SK-N-SH (cell line): Measurements from ENCODE around the gene LRRC49. TPM values are rescaled to one million over a fixed set of nuclear protein-coding genes. Genes with fewer than 3 reads are reported as not detected.

Source experiments
- CTCF ChIA-PET: fragments of 300-600, 350-600 bp; formaldehyde crosslinking; extraction: SDS; loops from one replicate; lab custom pipeline; 2021; lab: Yijun Ruan, JAX
- POLR2A ChIA-PET: fragments of 350-600 bp; sonication (Branson Sonifier 250); formaldehyde crosslinking; extraction: SDS; loops from one replicate; lab custom pipeline; 2020; ENCODE audit warnings: antibody characterized with exemption, inconsistent platforms; lab: Yijun Ruan, JAX
- DNase-seq: peaks from one replicate; pipeline ENCODE4 v3.0.0; 2012
- H2AFZ ChIP-seq: fragments of 200-600 bp; sonication (generic); 2 replicates; pipeline ENCODE4 v1.8.1; 2016; ENCODE audit warnings: antibody characterized with exemption, mild to moderate bottlenecking, low read depth
- H3F3A ChIP-seq: fragments of 200-600 bp; sonication (generic); replicated peaks from 2 replicates; pipeline ENCODE3; 2016; ENCODE audit warnings: antibody characterized with exemption, mild to moderate bottlenecking; ENCODE audit not compliant: insufficient read depth
- H3K27ac ChIP-seq, 2 experiments: fragments of 200-500 bp in 1 of 2; fragments of 200-600 bp in 1 of 2; sonication (Bioruptor generic) in 1 of 2; sonication (generic), shearing (Covaris generic) in 1 of 2; 2 replicates each; pipeline versions ENCODE4 v1.5.1 to v1.6.1; 2014 to 2016; ENCODE audit warnings: low read depth in 2 of 2, inconsistent platforms in 1 of 2, low read length in 1 of 2, mild to moderate bottlenecking in 1 of 2, mixed read lengths in 1 of 2
- H3K27me3 ChIP-seq: fragments of 200-600 bp; sonication (generic), shearing (Covaris generic); 2 replicates; pipeline ENCODE4 v1.6.1; 2016; ENCODE audit warnings: mixed run types; ENCODE audit not compliant: insufficient read depth
- H3K36me3 ChIP-seq, 2 experiments: fragments of 200-500 bp in 1 of 2; fragments of 200-600 bp in 1 of 2; sonication (Bioruptor generic) in 1 of 2; sonication (generic) in 1 of 2; replicated peaks in 1 of 2; 2 replicates each; pipeline versions ENCODE3 to v1.5.1; 2014 to 2016; ENCODE audit warnings: low read length in 1 of 2, mild to moderate bottlenecking in 1 of 2; ENCODE audit not compliant: insufficient read depth in 2 of 2, control insufficient read depth in 1 of 2
- H3K4me1 ChIP-seq, 2 experiments: fragments of 200-500 bp in 1 of 2; fragments of 200-600 bp in 1 of 2; sonication (Bioruptor generic) in 1 of 2; sonication (generic), shearing (Covaris generic) in 1 of 2; 2 replicates each; pipeline versions ENCODE4 v1.5.1 to v1.6.1; 2014 to 2016; ENCODE audit warnings: low read depth in 1 of 2, low read length in 1 of 2, mixed run types in 1 of 2; ENCODE audit not compliant: insufficient read depth in 2 of 2, control insufficient read depth in 1 of 2
- H3K4me2 ChIP-seq: fragments of 200-600 bp; sonication (generic), shearing (Covaris generic); 2 replicates; pipeline ENCODE4 v1.6.1; 2017; ENCODE audit warnings: mixed run types
- H3K4me3 ChIP-seq, 2 experiments: fragments of 200-500 bp in 1 of 2; fragments of 200-600 bp in 1 of 2; sonication (Bioruptor generic) in 1 of 2; sonication (generic), shearing (Covaris generic) in 1 of 2; 2 replicates each; pipeline versions ENCODE4 v1.5.1 to v1.8.1; 2014 to 2016; ENCODE audit warnings: low read depth in 2 of 2, inconsistent platforms in 1 of 2, low read length in 1 of 2, mild to moderate bottlenecking in 1 of 2, mixed read lengths in 1 of 2, moderate library complexity in 1 of 2
- H3K79me2 ChIP-seq: fragments of 200-600 bp; sonication (generic); 2 replicates; pipeline ENCODE4 v1.8.1; 2017; ENCODE audit warnings: mild to moderate bottlenecking; ENCODE audit not compliant: insufficient read depth
- H3K9ac ChIP-seq: fragments of 200-600 bp; sonication (generic); 2 replicates; pipeline ENCODE4 v1.6.1; 2017; ENCODE audit warnings: mixed run types
- H3K9me2 ChIP-seq: fragments of 200-600 bp; sonication (generic); 2 replicates; pipeline ENCODE4 v1.6.1; 2017; ENCODE audit warnings: mixed run types
- H3K9me3 ChIP-seq: fragments of 200-600 bp; sonication (generic); 2 replicates; pipeline ENCODE4 v1.6.1; 2017; ENCODE audit warnings: mixed run types, mild to moderate bottlenecking, moderate library complexity
- H4K20me1 ChIP-seq: fragments of 200-600 bp; sonication (generic); 2 replicates; pipeline ENCODE4 v1.6.1; 2017; ENCODE audit warnings: mild to moderate bottlenecking, mixed run types; ENCODE audit not compliant: insufficient read depth
- CHD2 ChIP-seq: fragments of 150-350 bp; IDR thresholded peaks from 2 replicates; pipeline ENCODE4 v1.6.1; 2018; ENCODE audit warnings: low read length; ENCODE audit not compliant: partially characterized antibody
- EP300 ChIP-seq, 2 experiments: IDR thresholded peaks; 2 replicates each; pipeline versions ENCODE4 v1.4.0 to v1.6.1; 2012; ENCODE audit warnings: borderline replicate concordance in 1 of 2, low read depth in 1 of 2, low read length in 1 of 2
- EZH2phosphoT487 ChIP-seq: fragments of 200-600 bp; sonication (generic); IDR thresholded peaks from 2 replicates; pipeline ENCODE4 v1.6.1; 2017; ENCODE audit warnings: low read depth, mixed run types, mild to moderate bottlenecking, antibody characterized with exemption, moderate library complexity, borderline replicate concordance
- FOSL2 ChIP-seq: IDR thresholded peaks from 2 replicates; pipeline ENCODE4 v1.4.0; 2012; ENCODE audit warnings: low read depth, mild to moderate bottlenecking, moderate library complexity, borderline replicate concordance
- FOXJ3 ChIP-seq: sonication (generic); formaldehyde crosslinking; IDR thresholded peaks from 2 replicates; pipeline ENCODE4 v1.5.1; 2020; ENCODE audit warnings: mild to moderate bottlenecking, missing genetic modification reagents
- FOXM1 ChIP-seq: IDR thresholded peaks from 2 replicates; pipeline ENCODE4 v1.4.0; 2012; ENCODE audit warnings: low read depth, mild to moderate bottlenecking
- GABPA ChIP-seq: IDR thresholded peaks from 2 replicates; pipeline ENCODE4 v1.4.0; 2012; ENCODE audit warnings: low read depth, mild to moderate bottlenecking
- GATA2 ChIP-seq: sonication (generic); formaldehyde crosslinking; IDR thresholded peaks from 2 replicates; pipeline ENCODE4 v1.5.0; 2020; ENCODE audit warnings: mild to moderate bottlenecking, missing genetic modification reagents
- IRF3 ChIP-seq: fragments of 150-350 bp; IDR thresholded peaks from 2 replicates; pipeline ENCODE4 v1.6.1; 2016; ENCODE audit warnings: mild to moderate bottlenecking, low read depth, low read length
- JUND ChIP-seq: IDR thresholded peaks from 2 replicates; pipeline ENCODE4 v1.4.0; 2012
- MAX ChIP-seq: IDR thresholded peaks from 2 replicates; pipeline ENCODE4 v1.4.0; 2012; ENCODE audit warnings: low read depth
- MEF2A ChIP-seq: IDR thresholded peaks from 2 replicates; pipeline ENCODE4 v1.4.0; 2012; ENCODE audit warnings: low read depth, borderline replicate concordance
- MXI1 ChIP-seq: IDR thresholded peaks from 2 replicates; pipeline ENCODE4 v1.6.1; 2012; ENCODE audit warnings: mild to moderate bottlenecking, low read depth, low read length, improper control_type of control experiment
- POLR2AphosphoS5 ChIP-seq: IDR thresholded peaks from 2 replicates; pipeline ENCODE4 v1.6.1; 2012; ENCODE audit warnings: low read depth, low read length
- RCOR1 ChIP-seq: fragments of 150-350 bp; IDR thresholded peaks from 2 replicates; pipeline ENCODE4 v1.6.1; 2017; ENCODE audit warnings: antibody characterized with exemption, low read length
- RFX5 ChIP-seq: IDR thresholded peaks from 2 replicates; pipeline ENCODE4 v1.6.1; 2012; ENCODE audit warnings: mild to moderate bottlenecking, improper control_type of control experiment, low read length
- RXRA ChIP-seq: IDR thresholded peaks from 2 replicates; pipeline ENCODE4 v1.4.0; 2012; ENCODE audit warnings: low read depth, mild to moderate bottlenecking, borderline replicate concordance
- TCF12 ChIP-seq: IDR thresholded peaks from 2 replicates; pipeline ENCODE4 v1.4.0; 2012
- WGBS: methylation state at CpG from one replicate; pipeline ENCODE4 v1.1.6; 2017; ENCODE audit warnings: low lambda C conversion rate; 5-methylcytosine and 5-hydroxymethylcytosine counted together
- polyA plus RNA-seq, 3 experiments: library from polyadenylated mRNA; depleted of rRNA; stranded (reverse); fragments of >200 nt; gene quantifications; 2 replicates each; pipeline ENCODE4 v1.2.3, GENCODE V29; 2012
- TF ChIP-seq, protein P1 (sequence below): IDR thresholded peaks from 2 replicates; pipeline ENCODE4 v1.6.1; 2012; ENCODE audit warnings: mild to moderate bottlenecking, low read depth, low read length, moderate library complexity

Gene LRRC49
- polyA plus RNA-seq, 1 of the 3 experiments (the other 2 are of a cell fraction): 7.2 TPM

DNA sequence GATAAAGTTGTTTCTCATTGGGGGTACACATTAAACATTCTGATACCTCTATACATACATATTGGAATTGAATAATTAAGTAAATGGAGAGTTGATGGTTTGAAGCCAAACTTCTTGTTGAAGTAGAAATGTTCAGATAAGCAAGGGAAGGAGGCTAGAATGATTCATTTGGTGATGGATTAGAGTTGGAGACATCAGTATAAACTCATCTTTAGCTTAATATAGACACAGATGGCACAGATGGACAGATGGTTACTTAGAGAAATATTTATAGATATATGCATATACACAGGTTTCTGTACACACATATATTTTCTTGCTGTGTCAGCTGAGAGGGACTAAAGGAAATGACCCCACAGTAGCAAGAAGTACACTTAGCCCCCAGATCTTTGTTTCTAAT lies 69.5 kb downstream of the LRRC49 start (continued):
- TF ChIP-seq CHD2: no peak
- TF ChIP-seq RCOR1: no peak
- TF ChIP-seq POLR2AphosphoS5: no peak

- Histone ChIP-seq H3K36me3 (peaks cover 3 to 9% of the 10 kb centered on the region in 2 experiments), H3F3A (peaks cover 4% of the 10 kb centered on the region), H3K27me3 (no peaks in the 10 kb centered on the region), H3K79me2 (no peaks in the 10 kb centered on the region), H3K4me2 (no peak overlapping the region), H3K9ac (no peak overlapping the region), H2AFZ (no peak overlapping the region), H3K9me3 (no peaks in the 10 kb centered on the region), H3K27ac (no peak overlapping the region), H3K9me2 (no peaks in the 10 kb centered on the region), H4K20me1 (no peaks in the 10 kb centered on the region), H3K4me1 (no peaks in the 10 kb centered on the region), H3K4me3 (no peak overlapping the region)
- CTCF ChIA-PET: no interaction called here
- WGBS: 100% methylated on average over 1 of the region's 1 CpG
- POLR2A ChIA-PET: no interaction called here
- no peak for DNase-seq
- no peak for TF ChIP-seq GATA2 (CRISPR knock-in tag)
- TF ChIP-seq MAX: no peak
- TF ChIP-seq, protein P1, sequence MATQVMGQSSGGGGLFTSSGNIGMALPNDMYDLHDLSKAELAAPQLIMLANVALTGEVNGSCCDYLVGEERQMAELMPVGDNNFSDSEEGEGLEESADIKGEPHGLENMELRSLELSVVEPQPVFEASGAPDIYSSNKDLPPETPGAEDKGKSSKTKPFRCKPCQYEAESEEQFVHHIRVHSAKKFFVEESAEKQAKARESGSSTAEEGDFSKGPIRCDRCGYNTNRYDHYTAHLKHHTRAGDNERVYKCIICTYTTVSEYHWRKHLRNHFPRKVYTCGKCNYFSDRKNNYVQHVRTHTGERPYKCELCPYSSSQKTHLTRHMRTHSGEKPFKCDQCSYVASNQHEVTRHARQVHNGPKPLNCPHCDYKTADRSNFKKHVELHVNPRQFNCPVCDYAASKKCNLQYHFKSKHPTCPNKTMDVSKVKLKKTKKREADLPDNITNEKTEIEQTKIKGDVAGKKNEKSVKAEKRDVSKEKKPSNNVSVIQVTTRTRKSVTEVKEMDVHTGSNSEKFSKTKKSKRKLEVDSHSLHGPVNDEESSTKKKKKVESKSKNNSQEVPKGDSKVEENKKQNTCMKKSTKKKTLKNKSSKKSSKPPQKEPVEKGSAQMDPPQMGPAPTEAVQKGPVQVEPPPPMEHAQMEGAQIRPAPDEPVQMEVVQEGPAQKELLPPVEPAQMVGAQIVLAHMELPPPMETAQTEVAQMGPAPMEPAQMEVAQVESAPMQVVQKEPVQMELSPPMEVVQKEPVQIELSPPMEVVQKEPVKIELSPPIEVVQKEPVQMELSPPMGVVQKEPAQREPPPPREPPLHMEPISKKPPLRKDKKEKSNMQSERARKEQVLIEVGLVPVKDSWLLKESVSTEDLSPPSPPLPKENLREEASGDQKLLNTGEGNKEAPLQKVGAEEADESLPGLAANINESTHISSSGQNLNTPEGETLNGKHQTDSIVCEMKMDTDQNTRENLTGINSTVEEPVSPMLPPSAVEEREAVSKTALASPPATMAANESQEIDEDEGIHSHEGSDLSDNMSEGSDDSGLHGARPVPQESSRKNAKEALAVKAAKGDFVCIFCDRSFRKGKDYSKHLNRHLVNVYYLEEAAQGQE: no peak
- TF ChIP-seq JUND: no peak
- no peak for TF ChIP-seq FOSL2
- no peak for TF ChIP-seq EP300 (IDR thresholded peaks at IDR 0.05; ENCODE audit: borderline replicate concordance in 1 of 2, low read depth in 1 of 2, low read length in 1 of 2)
- TF ChIP-seq RFX5: no peak
- TF ChIP-seq TCF12: no peak
- no peak for TF ChIP-seq IRF3
- no peak for TF ChIP-seq POLR2AphosphoS5
- no peak for TF ChIP-seq MXI1
- TF ChIP-seq GABPA: no peak
- no peak for TF ChIP-seq MEF2A
- no peak for TF ChIP-seq FOXJ3 (CRISPR knock-in tag)
- no peak for TF ChIP-seq FOXM1
- TF ChIP-seq RCOR1: no peak
- no peak for TF ChIP-seq EZH2phosphoT487
- no peak for TF ChIP-seq RXRA
These were observed 70.6 kb downstream of the LRRC49 start for GRCh38 chr15:70963199-70963598.
